Transverse colon (tissue), 4 donors: Measurements from ENCODE around the gene HECTD1. TPM values are rescaled to one million over a fixed set of nuclear protein-coding genes. Genes with fewer than 3 reads are reported as not detected.

ENCODE experiments used
- DNase-seq: peaks from one replicate; pipeline ENCODE4 v3.0.0-alpha.2; 2019
- H3K27ac ChIP-seq, 4 donors: fragments of 200-600 bp; sonication (generic); 2 replicates each; pipeline ENCODE4 v1.5.1; 2016 to 2018; ENCODE audit warnings: inconsistent platforms in 4 of 4
- H3K27me3 ChIP-seq: fragments of 200-600 bp; sonication (generic); 2 replicates; pipeline ENCODE4 v1.5.1; 2017; ENCODE audit warnings: inconsistent platforms
- H3K36me3 ChIP-seq, 4 donors: fragments of 200-600 bp; sonication (generic); 2 replicates each; pipeline ENCODE4 v1.5.1; 2017 to 2019; ENCODE audit warnings: inconsistent platforms in 4 of 4
- H3K4me1 ChIP-seq, 4 donors: fragments of 200-600 bp; sonication (generic); 2 replicates each; pipeline ENCODE4 v1.5.1; 2017 to 2020; ENCODE audit warnings: inconsistent platforms in 4 of 4
- H3K4me3 ChIP-seq, 4 donors: fragments of 200-600 bp; sonication (generic); 1 replicate in 1 of 4; 2 replicates in 3 of 4; pipeline versions ENCODE4 v1.5.1 to v1.6.1; 2017 to 2019; ENCODE audit warnings: inconsistent platforms in 4 of 4
- H3K9me3 ChIP-seq, 2 donors: fragments of 200-600 bp; sonication (generic); 2 replicates each; pipeline ENCODE4 v1.5.1; 2017 to 2019; ENCODE audit warnings: inconsistent platforms in 2 of 2
- EP300 ChIP-seq: sonication (generic); formaldehyde crosslinking; IDR thresholded peaks from one replicate; pipeline ENCODE4 v1.6.1; 2017; ENCODE audit warnings: antibody characterized with exemption, low read depth
- POLR2A ChIP-seq: fragments of 450-650 bp; IDR thresholded peaks from one replicate; pipeline ENCODE4 v1.6.1; 2016; ENCODE audit warnings: antibody characterized with exemption, mild to moderate bottlenecking, moderate library complexity
- POLR2AphosphoS5 ChIP-seq, 3 donors: sonication (generic); formaldehyde crosslinking; IDR thresholded peaks; one replicate each; pipeline ENCODE4 v1.6.1; 2016; ENCODE audit warnings: antibody characterized with exemption in 3 of 3
- WGBS, 2 donors: methylation state at CpG; one replicate each; pipeline ENCODE4 v1.1.5; 2018; ENCODE audit warnings: low coverage in 1 of 2; 5-methylcytosine and 5-hydroxymethylcytosine counted together
- in situ Hi-C, 4 donors: fragments of 200-750 bp; cut with MboI; loops; one replicate each; pipeline versions ENCODE4 v1.15.0 to v1.15.1; 2017; ENCODE audit warnings: low sequenced_read_pairs in 3 of 4, low pct_ligation_motif_present in 1 of 4, low pct_unique_long_range_greater_than_20kb in 1 of 4
- intact Hi-C: fragments of 100-400 bp; cut with DNase I; formaldehyde crosslinking; loops from one replicate; pipeline ENCODE4 v1.15.1; 2023; ENCODE audit warnings: low total_unique reads
- total RNA-seq, 4 donors: library from RNA; depleted of rRNA; stranded (reverse); fragments of >200 nt; gene quantifications; one replicate each; pipeline ENCODE4 v1.1.0, GENCODE V29; 2016
- TF ChIP-seq, protein P1 (sequence below), 5 experiments: fragments of 200-600 bp in 3 of 5; fragments of 450-650 bp in 2 of 5; sonication (generic) in 3 of 5; IDR thresholded peaks; 1 replicate in 2 of 5; 2 replicates in 3 of 5; pipeline ENCODE4 v1.5.1; 2016 to 2017; ENCODE audit warnings: antibody characterized with exemption in 5 of 5, inconsistent platforms in 3 of 5, mild to moderate bottlenecking in 2 of 5, moderate library complexity in 1 of 5

The HECTD1 gene
- total RNA-seq, 4 donors from 2014 or later, result 111 to 237 (median 154) TPM

DNA sequence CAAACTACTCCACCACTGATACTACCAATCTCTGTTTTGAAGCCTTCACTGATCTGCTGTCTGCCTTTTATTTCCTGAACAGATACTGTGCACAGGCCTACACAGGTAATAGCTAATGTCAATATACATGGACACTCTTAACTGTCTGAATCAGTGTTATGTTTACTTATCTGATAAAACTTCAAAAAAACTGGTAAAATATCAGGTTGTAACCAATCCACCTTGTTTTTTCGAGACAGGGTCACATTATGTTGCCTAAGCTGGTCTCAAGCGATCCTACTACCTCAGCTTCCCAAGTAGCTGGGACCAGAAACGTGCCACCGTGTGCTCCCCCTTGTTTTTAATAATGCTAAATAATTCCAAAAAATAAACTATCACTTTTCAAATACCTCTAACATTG is 43.5 kb downstream of the HECTD1 start:
- no peak for DNase-seq
- 57 to 84% methylated on average over 1 to 4 of the region's 4 CpGs for WGBS, 2 donors
- Histone ChIP-seq H3K4me1 (peaks cover 3 to 32% (median 7%) of the 10 kb centered on the region in 4 donors), H3K9me3 (no peaks in the 10 kb centered on the region), H3K4me3 (no peak overlapping the region), H3K36me3 (peaks cover 0 to 73% (median 18%) of the 10 kb centered on the region in 4 donors), H3K27me3 (no peaks in the 10 kb centered on the region), H3K27ac (peak overlapping the region in 2 of 4 donors; percentile 7 to 73)
- intact Hi-C loops (no loop called here), in situ Hi-C loops (loop anchor here in 3 of 4 donors (25.0 kb wide), 1 partner anchor 198 kb away; no protein-coding TSS in a partner anchor)
- TF ChIP-seq, protein P1, sequence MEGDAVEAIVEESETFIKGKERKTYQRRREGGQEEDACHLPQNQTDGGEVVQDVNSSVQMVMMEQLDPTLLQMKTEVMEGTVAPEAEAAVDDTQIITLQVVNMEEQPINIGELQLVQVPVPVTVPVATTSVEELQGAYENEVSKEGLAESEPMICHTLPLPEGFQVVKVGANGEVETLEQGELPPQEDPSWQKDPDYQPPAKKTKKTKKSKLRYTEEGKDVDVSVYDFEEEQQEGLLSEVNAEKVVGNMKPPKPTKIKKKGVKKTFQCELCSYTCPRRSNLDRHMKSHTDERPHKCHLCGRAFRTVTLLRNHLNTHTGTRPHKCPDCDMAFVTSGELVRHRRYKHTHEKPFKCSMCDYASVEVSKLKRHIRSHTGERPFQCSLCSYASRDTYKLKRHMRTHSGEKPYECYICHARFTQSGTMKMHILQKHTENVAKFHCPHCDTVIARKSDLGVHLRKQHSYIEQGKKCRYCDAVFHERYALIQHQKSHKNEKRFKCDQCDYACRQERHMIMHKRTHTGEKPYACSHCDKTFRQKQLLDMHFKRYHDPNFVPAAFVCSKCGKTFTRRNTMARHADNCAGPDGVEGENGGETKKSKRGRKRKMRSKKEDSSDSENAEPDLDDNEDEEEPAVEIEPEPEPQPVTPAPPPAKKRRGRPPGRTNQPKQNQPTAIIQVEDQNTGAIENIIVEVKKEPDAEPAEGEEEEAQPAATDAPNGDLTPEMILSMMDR (IDR thresholded peaks at IDR 0.05), result no peak
- TF ChIP-seq EP300 (no peak), POLR2AphosphoS5 (IDR thresholded peaks at IDR 0.05) (no peak), POLR2A (no peak)

DNA sequence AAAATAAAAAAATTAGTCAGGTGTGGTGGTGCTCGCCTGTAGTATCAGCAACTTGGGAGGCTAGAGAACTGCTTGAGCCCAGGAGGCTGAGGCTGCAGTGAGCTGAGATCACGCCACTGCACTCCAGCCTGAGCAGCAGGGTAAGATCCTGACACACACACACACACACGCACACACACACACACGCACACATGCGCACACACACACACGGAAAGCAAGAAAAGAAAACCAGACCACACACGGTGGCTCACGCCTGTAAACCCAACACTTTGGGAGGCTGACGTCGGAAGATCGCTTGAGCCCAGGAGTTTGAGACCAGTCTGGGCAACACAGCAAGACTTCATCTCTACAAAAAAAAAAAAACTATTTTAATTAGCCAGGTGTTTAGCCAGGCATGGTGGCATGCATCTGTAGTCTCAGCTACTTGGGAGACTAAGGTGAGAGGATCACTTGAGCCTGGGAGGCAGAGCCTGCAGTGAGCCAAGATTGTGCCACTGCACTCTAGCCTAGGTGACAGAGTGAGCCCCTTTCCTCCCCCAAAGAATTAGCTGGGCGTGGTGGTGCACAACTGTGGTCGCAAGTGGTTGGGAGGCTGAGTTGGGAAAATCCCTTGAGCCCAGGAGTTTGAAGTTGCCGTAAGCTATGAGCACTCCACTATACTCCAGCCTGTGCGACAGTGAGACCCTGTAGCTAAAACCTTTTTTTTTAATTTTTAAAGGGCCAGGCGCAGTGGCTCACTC is 44.5 kb downstream of the HECTD1 start:
- no peak for DNase-seq
- Histone ChIP-seq H3K27ac (peak overlapping the region in 2 of 4 donors; percentile 7 to 73), H3K27me3 (no peaks in the 10 kb centered on the region), H3K4me3 (no peak overlapping the region), H3K4me1 (peaks cover 3 to 32% (median 7%) of the 10 kb centered on the region in 4 donors), H3K9me3 (no peaks in the 10 kb centered on the region), H3K36me3 (peaks cover 0 to 62% (median 12%) of the 10 kb centered on the region in 4 donors)
- 89 to 93% methylated on average over 9 to 15 of the region's 16 CpGs for WGBS, 2 donors
- in situ Hi-C loops (loop anchor here in 3 of 4 donors (25.0 kb wide), 1 partner anchor 199 kb away; no protein-coding TSS in a partner anchor), intact Hi-C loops (no loop called here)
- TF ChIP-seq POLR2AphosphoS5 (IDR thresholded peaks at IDR 0.05) (no peak), POLR2A (no peak), EP300 (no peak)
- TF ChIP-seq, protein P1 (IDR thresholded peaks at IDR 0.05), result no peak

DNA sequence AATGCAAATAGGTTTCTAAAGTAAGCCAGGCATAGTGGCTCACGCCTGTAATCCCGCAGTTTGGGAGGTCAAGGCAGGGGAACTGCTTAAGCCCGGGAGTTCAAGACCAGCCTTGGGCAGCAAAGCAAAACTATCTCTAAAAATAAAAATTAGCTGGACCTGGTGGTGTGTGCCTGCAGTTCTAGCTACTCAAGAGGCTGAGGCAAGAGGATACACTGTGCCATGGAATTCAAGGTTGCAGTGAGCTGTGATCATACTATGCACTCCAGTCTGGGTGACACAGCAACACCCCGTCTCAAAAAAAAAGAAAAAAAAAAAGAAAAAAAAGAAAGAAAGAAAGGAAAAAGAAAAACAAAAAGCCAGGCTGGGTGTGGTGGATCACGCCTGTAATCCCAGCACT is 46.3 kb downstream of the HECTD1 start:
- Histone ChIP-seq H3K27ac (no peak overlapping the region), H3K27me3 (no peaks in the 10 kb centered on the region), H3K36me3 (peaks cover 0 to 66% (median 10%) of the 10 kb centered on the region in 4 donors), H3K4me3 (no peak overlapping the region), H3K4me1 (peaks cover 3 to 31% (median 7%) of the 10 kb centered on the region in 4 donors), H3K9me3 (no peaks in the 10 kb centered on the region)
- intact Hi-C loops (no loop called here), in situ Hi-C loops (loop anchor here in 3 of 4 donors (25.0 kb wide), 1 partner anchor 201 kb away; no protein-coding TSS in a partner anchor)
- no peak for TF ChIP-seq EP300
- TF ChIP-seq POLR2A, result no peak
- TF ChIP-seq, protein P1 (IDR thresholded peaks at IDR 0.05), result no peak
- TF ChIP-seq POLR2AphosphoS5 (IDR thresholded peaks at IDR 0.05), result no peak
- no peak for DNase-seq
- WGBS, 2 donors, result 87 to 95% methylated on average over 3 to 5 of the region's 5 CpGs

DNA sequence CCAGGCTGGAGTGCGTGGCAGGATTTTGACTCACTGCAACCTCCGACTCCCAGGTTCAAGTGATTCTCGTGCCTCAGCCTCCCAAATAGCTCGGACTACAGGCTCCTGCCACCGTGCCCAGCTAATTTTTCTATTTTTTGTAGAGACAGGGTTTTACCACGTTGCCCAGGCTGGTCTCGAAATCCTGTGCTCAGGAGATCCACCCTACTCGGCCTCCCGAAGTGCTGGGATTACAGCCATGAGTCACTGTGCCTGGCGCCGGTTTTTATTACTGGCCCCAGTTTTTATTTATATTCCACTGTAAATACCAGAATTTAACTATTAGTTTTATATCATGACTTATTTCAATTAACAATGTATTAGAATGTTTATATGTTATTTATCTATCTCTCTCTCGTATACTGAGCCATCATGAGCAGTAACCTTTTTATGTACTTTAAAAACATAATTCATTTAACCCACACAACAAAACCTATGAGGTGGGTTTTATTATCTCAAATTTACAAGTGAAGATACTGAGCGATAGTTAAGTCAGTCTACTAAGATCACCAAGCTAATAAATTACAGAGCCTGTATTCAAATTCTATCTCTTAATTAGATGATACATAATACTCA is 47.8 kb downstream of the HECTD1 start:
- intact Hi-C loops, result no loop called here
- peak; percentile 22 for DNase-seq
- no peak for TF ChIP-seq POLR2AphosphoS5 (IDR thresholded peaks at IDR 0.05)
- H3K27ac ChIP-seq, result peak overlapping the region; percentile 5 to 61 (median 52)
- H3K9me3 ChIP-seq, result no peaks in the 10 kb centered on the region
- H3K36me3 ChIP-seq, result peaks cover 0 to 62% (median 16%) of the 10 kb centered on the region in 4 donors
- 56 to 70% methylated on average over 10 to 13 of the region's 13 CpGs for WGBS, 2 donors
- in situ Hi-C loops, result loop anchor here in 3 of 4 donors (25.0 kb wide), 1 partner anchor 203 kb away; no protein-coding TSS in a partner anchor
- no peak overlapping the region for H3K4me3 ChIP-seq
- no peaks in the 10 kb centered on the region for H3K27me3 ChIP-seq
- peaks cover 3 to 18% (median 7%) of the 10 kb centered on the region in 4 donors for H3K4me1 ChIP-seq
